Panc1 (cell line): ENCODE data around the gene EHMT2.

Experiments
- CTCF ChIP-seq: fragments of 450-650 bp; IDR thresholded peaks from 2 replicates; pipeline ENCODE4 v1.5.1; 2017; ENCODE audit warnings: mild to moderate bottlenecking
- POLR2AphosphoS5 ChIP-seq: IDR thresholded peaks from 2 replicates; pipeline ENCODE4 v1.6.1; 2012; ENCODE audit warnings: mild to moderate bottlenecking, low read depth, low read length, moderate library complexity
- TCF7L2 ChIP-seq: IDR thresholded peaks from 2 replicates; pipeline ENCODE4 v1.6.1; 2011; ENCODE audit warnings: mild to moderate bottlenecking, low read depth, low read length, inconsistent platforms

GRCh38 chr6:31842053-31842452 lies 55.4 kb downstream of the EHMT2 start:
- TF ChIP-seq POLR2AphosphoS5 (no peak), TCF7L2 (no peak), CTCF (no peak)
